Gastrocnemius medialis (tissue), 4 donors: ENCODE results near the gene LRRC8E.

Experiments used
- CTCF ChIP-seq, 5 experiments: fragments of 450-650 bp in 3 of 5; fragments of 200-600 bp in 2 of 5; sonication (generic) in 2 of 5; IDR thresholded peaks in 4 of 5; conservative IDR thresholded peaks in 1 of 5; 1 replicate in 4 of 5; 2 replicates in 1 of 5; pipeline ENCODE4 v1.5.1; 2016 to 2019; ENCODE audit warnings: antibody characterized with exemption in 5 of 5, mild to moderate bottlenecking in 3 of 5, moderate library complexity in 3 of 5
- POLR2A ChIP-seq, 2 donors: fragments of 450-650 bp; IDR thresholded peaks; one replicate each; pipeline ENCODE4 v1.6.1; 2017; ENCODE audit warnings: antibody characterized with exemption in 2 of 2, mild to moderate bottlenecking in 2 of 2, moderate library complexity in 2 of 2

GRCh38 chr19:7912697-7913564 lies 24.6 kb downstream of the LRRC8E start:
- TF ChIP-seq CTCF (IDR thresholded peaks at IDR 0.05 in 4 of 5, conservative IDR thresholded peaks at IDR 0.05 in 1 of 5): no peak
- TF ChIP-seq POLR2A (IDR thresholded peaks at IDR 0.05): no peak
